ENCODE measurements around the gene ASB9. TPM values are rescaled to one million over a fixed set of nuclear protein-coding genes. Genes with fewer than 3 reads are reported as not detected.

ASB9 gene
- total RNA-seq, 1 experiment from 2014 or later, result 6.5 TPM

DNA sequence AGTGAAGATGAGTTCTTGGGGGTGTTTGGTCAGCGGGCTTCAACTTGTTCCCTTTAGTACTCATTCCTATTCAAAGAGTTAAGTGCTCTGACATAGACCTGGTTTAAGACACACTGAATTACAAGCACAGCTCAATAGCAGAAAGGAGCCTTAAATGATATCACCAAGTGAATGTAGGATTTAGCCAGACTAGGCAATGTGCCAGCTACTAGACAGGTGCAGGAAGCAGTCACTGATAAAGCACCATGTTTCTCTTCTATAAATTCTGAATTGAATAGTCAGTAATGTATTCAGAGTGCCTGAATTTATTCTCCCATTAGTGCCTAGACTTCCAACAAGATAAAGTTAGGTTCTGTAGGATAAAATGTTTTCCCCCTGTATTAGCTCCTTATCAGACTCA is 63.6 kb downstream of the ASB9 start:
- H3K9me3 ChIP-seq (ENCODE audit: control insufficient read depth, insufficient read depth, low read depth, low read length), result no peaks in the 10 kb centered on the region
- POLR2A ChIA-PET, result no interaction called here
- no peak for TF ChIP-seq SIN3A (IDR thresholded peaks at IDR 0.05; ENCODE audit: borderline replicate concordance, insufficient read depth, low read depth, low read length)
- TF ChIP-seq, protein P1, sequence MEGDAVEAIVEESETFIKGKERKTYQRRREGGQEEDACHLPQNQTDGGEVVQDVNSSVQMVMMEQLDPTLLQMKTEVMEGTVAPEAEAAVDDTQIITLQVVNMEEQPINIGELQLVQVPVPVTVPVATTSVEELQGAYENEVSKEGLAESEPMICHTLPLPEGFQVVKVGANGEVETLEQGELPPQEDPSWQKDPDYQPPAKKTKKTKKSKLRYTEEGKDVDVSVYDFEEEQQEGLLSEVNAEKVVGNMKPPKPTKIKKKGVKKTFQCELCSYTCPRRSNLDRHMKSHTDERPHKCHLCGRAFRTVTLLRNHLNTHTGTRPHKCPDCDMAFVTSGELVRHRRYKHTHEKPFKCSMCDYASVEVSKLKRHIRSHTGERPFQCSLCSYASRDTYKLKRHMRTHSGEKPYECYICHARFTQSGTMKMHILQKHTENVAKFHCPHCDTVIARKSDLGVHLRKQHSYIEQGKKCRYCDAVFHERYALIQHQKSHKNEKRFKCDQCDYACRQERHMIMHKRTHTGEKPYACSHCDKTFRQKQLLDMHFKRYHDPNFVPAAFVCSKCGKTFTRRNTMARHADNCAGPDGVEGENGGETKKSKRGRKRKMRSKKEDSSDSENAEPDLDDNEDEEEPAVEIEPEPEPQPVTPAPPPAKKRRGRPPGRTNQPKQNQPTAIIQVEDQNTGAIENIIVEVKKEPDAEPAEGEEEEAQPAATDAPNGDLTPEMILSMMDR (IDR thresholded peaks at IDR 0.05), result no peak
- ATAC-seq (no peak), DNase-seq (ENCODE audit: low read depth, low spot score) (no peak)
- in situ Hi-C loops (cut with HindIII; ENCODE audit: low pct_unique_long_range_greater_than_20kb, low sequenced_read_pairs) (no loop called here), intact Hi-C loops (cut with micrococcal nuclease; ENCODE audit: unreplicated experiment) (no loop called here)
- BruUV-seq (replicated peaks), result no TSS peak
- H3K4me3 ChIP-seq (ENCODE audit: low read depth in 2 of 2, low read length in 2 of 2), result no peak overlapping the region
- H3K36me3 ChIP-seq (ENCODE audit: control insufficient read depth, insufficient read depth, low read length), result no peaks in the 10 kb centered on the region
- CTCF ChIA-PET, result no interaction called here
- no peaks in the 10 kb centered on the region for H3K27me3 ChIP-seq (ENCODE audit: control insufficient read depth, insufficient read depth, low read length)
- no peak overlapping the region for H3K27ac ChIP-seq (ENCODE audit: low read length)
- H3K4me1 ChIP-seq (ENCODE audit: control insufficient read depth, insufficient read depth, low read length), result no peaks in the 10 kb centered on the region

DNA sequence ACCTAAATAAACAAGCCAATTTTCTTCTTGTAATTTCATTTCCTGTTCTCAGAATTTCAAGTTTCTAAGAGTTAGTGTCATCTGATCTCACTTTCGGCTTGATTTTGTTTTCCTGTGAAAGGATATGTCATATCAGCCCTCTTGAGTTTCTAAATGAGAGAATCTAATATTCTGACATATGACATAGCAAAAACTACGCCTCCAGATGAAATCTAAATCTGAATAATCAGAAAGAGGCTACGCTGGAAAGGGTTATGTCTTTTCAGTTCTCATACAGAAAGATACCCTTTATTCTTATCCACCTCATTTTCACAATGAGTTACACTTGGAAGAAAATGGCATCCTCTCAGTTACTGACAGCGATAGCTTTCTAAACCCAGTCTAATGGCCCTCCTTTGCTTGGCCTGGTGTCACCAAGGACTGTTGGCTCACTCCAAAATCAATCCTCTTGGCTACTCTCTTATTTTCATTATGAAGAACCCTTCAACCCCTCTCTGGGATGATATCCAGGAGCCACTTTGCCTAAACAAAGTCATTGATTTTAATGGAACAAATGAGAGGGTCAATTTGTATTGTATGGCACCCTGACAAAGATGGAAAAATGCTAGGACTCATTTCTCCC is 65.6 kb downstream of the ASB9 start:
- BruUV-seq (replicated peaks), result no TSS peak
- Histone ChIP-seq H3K27me3 (ENCODE audit: control insufficient read depth, insufficient read depth, low read length) (no peaks in the 10 kb centered on the region), H3K4me3 (ENCODE audit: low read depth in 2 of 2, low read length in 2 of 2) (no peak overlapping the region), H3K9me3 (ENCODE audit: control insufficient read depth, insufficient read depth, low read depth, low read length) (no peaks in the 10 kb centered on the region), H3K4me1 (ENCODE audit: control insufficient read depth, insufficient read depth, low read length) (no peaks in the 10 kb centered on the region), H3K27ac (ENCODE audit: low read length) (no peak overlapping the region), H3K36me3 (ENCODE audit: control insufficient read depth, insufficient read depth, low read length) (no peaks in the 10 kb centered on the region)
- DNase-seq (ENCODE audit: low read depth, low spot score), result no peak
- ATAC-seq, result no peak
- ChIA-PET POLR2A (no interaction called here), CTCF (no interaction called here)
- TF ChIP-seq POLR2AphosphoS5 (IDR thresholded peaks at IDR 0.05; ENCODE audit: low read depth, low read length) (no peak), SIN3A (IDR thresholded peaks at IDR 0.05; ENCODE audit: borderline replicate concordance, insufficient read depth, low read depth, low read length) (no peak)
- TF ChIP-seq, protein P2, sequence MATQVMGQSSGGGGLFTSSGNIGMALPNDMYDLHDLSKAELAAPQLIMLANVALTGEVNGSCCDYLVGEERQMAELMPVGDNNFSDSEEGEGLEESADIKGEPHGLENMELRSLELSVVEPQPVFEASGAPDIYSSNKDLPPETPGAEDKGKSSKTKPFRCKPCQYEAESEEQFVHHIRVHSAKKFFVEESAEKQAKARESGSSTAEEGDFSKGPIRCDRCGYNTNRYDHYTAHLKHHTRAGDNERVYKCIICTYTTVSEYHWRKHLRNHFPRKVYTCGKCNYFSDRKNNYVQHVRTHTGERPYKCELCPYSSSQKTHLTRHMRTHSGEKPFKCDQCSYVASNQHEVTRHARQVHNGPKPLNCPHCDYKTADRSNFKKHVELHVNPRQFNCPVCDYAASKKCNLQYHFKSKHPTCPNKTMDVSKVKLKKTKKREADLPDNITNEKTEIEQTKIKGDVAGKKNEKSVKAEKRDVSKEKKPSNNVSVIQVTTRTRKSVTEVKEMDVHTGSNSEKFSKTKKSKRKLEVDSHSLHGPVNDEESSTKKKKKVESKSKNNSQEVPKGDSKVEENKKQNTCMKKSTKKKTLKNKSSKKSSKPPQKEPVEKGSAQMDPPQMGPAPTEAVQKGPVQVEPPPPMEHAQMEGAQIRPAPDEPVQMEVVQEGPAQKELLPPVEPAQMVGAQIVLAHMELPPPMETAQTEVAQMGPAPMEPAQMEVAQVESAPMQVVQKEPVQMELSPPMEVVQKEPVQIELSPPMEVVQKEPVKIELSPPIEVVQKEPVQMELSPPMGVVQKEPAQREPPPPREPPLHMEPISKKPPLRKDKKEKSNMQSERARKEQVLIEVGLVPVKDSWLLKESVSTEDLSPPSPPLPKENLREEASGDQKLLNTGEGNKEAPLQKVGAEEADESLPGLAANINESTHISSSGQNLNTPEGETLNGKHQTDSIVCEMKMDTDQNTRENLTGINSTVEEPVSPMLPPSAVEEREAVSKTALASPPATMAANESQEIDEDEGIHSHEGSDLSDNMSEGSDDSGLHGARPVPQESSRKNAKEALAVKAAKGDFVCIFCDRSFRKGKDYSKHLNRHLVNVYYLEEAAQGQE (IDR thresholded peaks at IDR 0.05; ENCODE audit: insufficient read depth in 1 of 2, low read depth in 2 of 2, low read length in 1 of 2), result no peak
- in situ Hi-C loops (cut with HindIII; ENCODE audit: low pct_unique_long_range_greater_than_20kb, low sequenced_read_pairs) (no loop called here), intact Hi-C loops (cut with micrococcal nuclease; ENCODE audit: unreplicated experiment) (no loop called here)

DNA sequence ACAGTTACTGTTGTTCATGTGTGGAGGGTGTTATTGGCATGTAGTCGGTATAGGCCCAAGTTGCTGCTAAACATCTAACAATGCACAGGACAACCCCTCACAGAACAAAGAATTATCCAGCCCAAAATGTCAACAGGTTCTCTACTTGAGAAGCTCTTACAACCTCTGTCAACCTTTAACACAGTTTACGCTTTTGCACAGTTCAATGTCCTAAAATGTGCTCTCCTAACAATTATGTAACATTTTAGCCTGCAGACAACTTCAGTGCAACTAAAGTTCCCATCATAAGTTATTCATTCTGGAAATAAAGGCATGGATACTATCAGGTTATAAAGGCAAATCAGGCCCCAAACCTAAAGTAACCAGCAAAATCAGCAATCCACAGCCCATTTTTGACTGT is 66.2 kb downstream of the ASB9 start:
- DNase-seq (ENCODE audit: low read depth, low spot score), result no peak
- ChIA-PET POLR2A (no interaction called here), CTCF (no interaction called here)
- in situ Hi-C loops (cut with HindIII; ENCODE audit: low pct_unique_long_range_greater_than_20kb, low sequenced_read_pairs) (no loop called here), intact Hi-C loops (cut with micrococcal nuclease; ENCODE audit: unreplicated experiment) (no loop called here)
- H3K36me3 ChIP-seq (ENCODE audit: control insufficient read depth, insufficient read depth, low read length), result no peaks in the 10 kb centered on the region
- no peak overlapping the region for H3K27ac ChIP-seq (ENCODE audit: low read length)
- no peaks in the 10 kb centered on the region for H3K27me3 ChIP-seq (ENCODE audit: control insufficient read depth, insufficient read depth, low read length)
- ATAC-seq, result no peak
- no peaks in the 10 kb centered on the region for H3K4me1 ChIP-seq (ENCODE audit: control insufficient read depth, insufficient read depth, low read length)
- BruUV-seq (replicated peaks), result no TSS peak
- no peaks in the 10 kb centered on the region for H3K9me3 ChIP-seq (ENCODE audit: control insufficient read depth, insufficient read depth, low read depth, low read length)
- H3K4me3 ChIP-seq (ENCODE audit: low read depth in 2 of 2, low read length in 2 of 2), result no peak overlapping the region
- TF ChIP-seq POLR2AphosphoS5 (IDR thresholded peaks at IDR 0.05; ENCODE audit: low read depth, low read length) (no peak), TCF7L2 (IDR thresholded peaks at IDR 0.05; ENCODE audit: low read depth, low read length) (no peak), SIN3A (IDR thresholded peaks at IDR 0.05; ENCODE audit: borderline replicate concordance, insufficient read depth, low read depth, low read length) (no peak)
- TF ChIP-seq, protein P2 (IDR thresholded peaks at IDR 0.05; ENCODE audit: insufficient read depth in 1 of 2, low read depth in 2 of 2, low read length in 1 of 2), result no peak
